HCT116 (cell line): Measurements from ENCODE around the gene SUZ12. TPM values are rescaled to one million over a fixed set of nuclear protein-coding genes. Genes with fewer than 3 reads are reported as not detected.
"Not testable (repeated sequence)": the region's sequence is repeated elsewhere in the genome, so short reads cannot be mapped to it uniquely, and the experiment has no call there.

Experiments used
- ATAC-seq: fragments of 200-7000 bp; cut with Tn5 transposase; 2 replicates; pipeline ENCODE4 v1.9.1; 2020; ENCODE audit warnings: mild to moderate bottlenecking, moderate library complexity
- BruUV-seq: library from RNA; stranded (reverse); fragments of 400-500 nt; replicated peaks from 2 replicates; lab custom pipeline; 2021; lab: Mats Ljungman, UMichigan
- CTCF ChIA-PET: fragments of 300-600 bp; sonication (Branson Sonifier 250); formaldehyde crosslinking; loops from one replicate; lab custom pipeline; 2021; ENCODE audit warnings: antibody characterized with exemption; lab: Charles Lee
- POLR2A ChIA-PET: fragments of 300-600, 350-600 bp; sonication (Branson Sonifier 250); formaldehyde crosslinking; loops from one replicate; lab custom pipeline; 2021; ENCODE audit warnings: antibody characterized with exemption; lab: Charles Lee
- RAD21 ChIA-PET, 2 experiments: fragments of 300-600 bp; sonication (Branson Sonifier 250); formaldehyde crosslinking; loops; one replicate each; lab custom pipeline; 2023; ENCODE audit warnings: low total read pairs in 2 of 2; ENCODE audit not compliant: uncharacterized antibody in 2 of 2, unreplicated experiment in 2 of 2, low non-redundant PET in 1 of 2; lab: Charles Lee
- DNase-seq: peaks from one replicate; pipeline ENCODE4 v3.0.0-alpha.2; 2010; ENCODE audit warnings: low read depth, low spot score
- H2AFZ ChIP-seq: fragments of 200-600 bp; shearing (Covaris generic), sonication (generic); 2 replicates; pipeline ENCODE4 v1.6.1; 2017; ENCODE audit warnings: low read depth, mixed run types, mixed read lengths, antibody characterized with exemption, low read length; ENCODE audit not compliant: poor library complexity, severe bottlenecking
- H3K27ac ChIP-seq: 2 replicates; pipeline ENCODE4 v1.5.1; 2012; ENCODE audit warnings: low read depth, low read length
- H3K27me3 ChIP-seq: fragments of 200-600 bp; sonication (generic); 2 replicates; pipeline ENCODE4 v1.6.1; 2016; ENCODE audit warnings: mixed run types, low read length, mixed read lengths; ENCODE audit not compliant: insufficient read depth
- H3K36me3 ChIP-seq, 2 experiments: fragments of 200-500 bp in 1 of 2; fragments of 200-600 bp in 1 of 2; sonication (Bioruptor generic) in 1 of 2; sonication (generic) in 1 of 2; 2 replicates each; pipeline versions ENCODE4 v1.5.1 to v1.6.1; 2014 to 2016; ENCODE audit warnings: low read length in 2 of 2, inconsistent platforms in 1 of 2, mixed read lengths in 1 of 2, mixed run types in 1 of 2; ENCODE audit not compliant: insufficient read depth in 2 of 2, control insufficient read depth in 1 of 2
- H3K4me1 ChIP-seq, 2 experiments: fragments of 200-600 bp in 1 of 2; sonication (generic) in 1 of 2; 2 replicates each; pipeline versions ENCODE4 v1.5.1 to v1.6.1; 2012 to 2017; ENCODE audit warnings: low read length in 2 of 2, inconsistent platforms in 1 of 2, mild to moderate bottlenecking in 1 of 2, mixed read lengths in 1 of 2, mixed run types in 1 of 2, moderate library complexity in 1 of 2; ENCODE audit not compliant: insufficient read depth in 2 of 2, control insufficient read depth in 1 of 2
- H3K4me2 ChIP-seq: fragments of 200-600 bp; sonication (generic); 2 replicates; pipeline ENCODE4 v1.6.1; 2017; ENCODE audit warnings: mixed run types, low read length, mixed read lengths
- H3K4me3 ChIP-seq, 2 experiments: fragments of 200-600 bp in 1 of 2; sonication (generic) in 1 of 2; replicated peaks in 1 of 2; 2 replicates each; pipeline ENCODE4 v1.5.1; 2011 to 2016; ENCODE audit warnings: low read length in 2 of 2, control low read depth in 1 of 2, low read depth in 1 of 2, mild to moderate bottlenecking in 1 of 2, mixed read lengths in 1 of 2, mixed run types in 1 of 2
- H3K79me2 ChIP-seq: fragments of 200-600 bp; sonication (generic); 2 replicates; pipeline ENCODE4 v1.6.1; 2017; ENCODE audit warnings: mild to moderate bottlenecking, mixed run types, low read length, moderate library complexity, mixed read lengths; ENCODE audit not compliant: insufficient read depth
- H3K9ac ChIP-seq: fragments of 200-600 bp; sonication (generic); 2 replicates; pipeline ENCODE4 v1.6.1; 2016; ENCODE audit warnings: low read length, mixed read lengths
- H3K9me2 ChIP-seq: fragments of 200-600 bp; sonication (generic), shearing (Covaris generic); 2 replicates; pipeline ENCODE4 v1.6.1; 2017; ENCODE audit warnings: mixed run types, mild to moderate bottlenecking, moderate library complexity; ENCODE audit not compliant: insufficient read depth
- H3K9me3 ChIP-seq, 2 experiments: fragments of 200-500 bp in 1 of 2; fragments of 200-600 bp in 1 of 2; sonication (Bioruptor generic) in 1 of 2; sonication (generic) in 1 of 2; 2 replicates each; pipeline ENCODE4 v1.6.1; 2014 to 2017; ENCODE audit warnings: low read length in 2 of 2, mixed read lengths in 2 of 2, inconsistent platforms in 1 of 2, low read depth in 1 of 2, mild to moderate bottlenecking in 1 of 2, mixed run types in 1 of 2, moderate library complexity in 1 of 2; ENCODE audit not compliant: control insufficient read depth in 1 of 2, insufficient read depth in 1 of 2
- H4K20me1 ChIP-seq: fragments of 200-600 bp; sonication (generic), shearing (Covaris generic); 2 replicates; pipeline ENCODE4 v1.6.1; 2017; ENCODE audit warnings: mixed run types, mild to moderate bottlenecking, moderate library complexity; ENCODE audit not compliant: insufficient read depth
- CEBPB ChIP-seq: IDR thresholded peaks from 2 replicates; pipeline ENCODE4 v1.6.1; 2012; ENCODE audit warnings: low read depth
- EGR1 ChIP-seq: IDR thresholded peaks from 2 replicates; pipeline ENCODE4 v1.6.1; 2012; ENCODE audit warnings: low read depth
- EZH2 ChIP-seq: fragments of 200-600 bp; sonication (generic); IDR thresholded peaks from 2 replicates; pipeline ENCODE4 v1.6.1; 2017; ENCODE audit warnings: antibody characterized with exemption, mixed run types
- FOSL1 ChIP-seq: IDR thresholded peaks from 2 replicates; pipeline ENCODE4 v1.6.1; 2012; ENCODE audit warnings: low read depth
- JUND ChIP-seq: IDR thresholded peaks from 2 replicates; pipeline ENCODE4 v1.6.1; 2012
- MAX ChIP-seq: IDR thresholded peaks from 2 replicates; pipeline ENCODE4 v1.6.1; 2012
- SRF ChIP-seq: IDR thresholded peaks from 2 replicates; pipeline ENCODE4 v1.6.1; 2012; ENCODE audit warnings: low read depth
- ZFX ChIP-seq: fragments of 450-650 bp; IDR thresholded peaks from 2 replicates; pipeline ENCODE4 v1.6.1; 2017
- intact Hi-C: fragments of 100-400 bp; cut with micrococcal nuclease; formaldehyde crosslinking; loops from 2 replicates; pipeline ENCODE4 v1.10.0; 2022
- total RNA-seq: library from RNA; stranded (reverse); gene quantifications from one replicate; pipeline ENCODE4 v1.2.1, GENCODE V29; 2021; ENCODE audit not compliant: unreplicated experiment

Gene SUZ12
- total RNA-seq, 1 experiment from 2014 or later, result 44.9 TPM

GRCh38 chr17:31991821-31992220, 55.0 kb downstream of the SUZ12 start:
- H3K27me3 ChIP-seq, BruUV-seq, H3K9ac ChIP-seq, CTCF ChIA-PET, H2AFZ ChIP-seq, H3K27ac ChIP-seq, H3K9me2 ChIP-seq, POLR2A ChIA-PET, H3K4me2 ChIP-seq, H3K79me2 ChIP-seq, H4K20me1 ChIP-seq, intact Hi-C loops, H3K4me3 ChIP-seq, DNase-seq, H3K9me3 ChIP-seq, H3K4me1 ChIP-seq, RAD21 ChIA-PET, ATAC-seq: not testable (repeated sequence)
- H3K36me3 ChIP-seq, result peaks cover 59 to 67% of the 10 kb centered on the region in 2 experiments

GRCh38 chr17:31997005-31997404, 60.2 kb downstream of the SUZ12 start:
- Histone ChIP-seq H3K4me1 (no peaks in the 10 kb centered on the region), H3K27ac (no peak overlapping the region), H4K20me1 (no peaks in the 10 kb centered on the region), H2AFZ (no peak overlapping the region), H3K27me3 (no peaks in the 10 kb centered on the region), H3K79me2 (no peaks in the 10 kb centered on the region), H3K9me3 (no peaks in the 10 kb centered on the region), H3K9ac (no peak overlapping the region), H3K9me2 (no peaks in the 10 kb centered on the region), H3K4me3 (no peak overlapping the region), H3K4me2 (no peak overlapping the region), H3K36me3 (peaks cover 49 to 74% of the 10 kb centered on the region in 2 experiments)
- no TSS peak for BruUV-seq
- CTCF ChIA-PET, result interaction anchor here (0.6 kb wide), 1 partner anchor 10 kb away, joined by 4 read pairs; the partner anchor contains the start of gene LRRC37B
- RAD21 ChIA-PET, result no interaction called here
- POLR2A ChIA-PET, result no interaction called here
- no peak for TF ChIP-seq ZFX
- TF ChIP-seq JUND, result no peak
- no peak for TF ChIP-seq EZH2
- no peak for TF ChIP-seq EGR1
- TF ChIP-seq SRF, result no peak
- no peak for TF ChIP-seq CEBPB
- no peak for TF ChIP-seq FOSL1
- TF ChIP-seq MAX, result no peak
- no peak for ATAC-seq
- intact Hi-C loops, result no loop called here
- no peak for DNase-seq
